ENCODE measurements around the gene LRP11.

The LRP11 gene

DNA sequence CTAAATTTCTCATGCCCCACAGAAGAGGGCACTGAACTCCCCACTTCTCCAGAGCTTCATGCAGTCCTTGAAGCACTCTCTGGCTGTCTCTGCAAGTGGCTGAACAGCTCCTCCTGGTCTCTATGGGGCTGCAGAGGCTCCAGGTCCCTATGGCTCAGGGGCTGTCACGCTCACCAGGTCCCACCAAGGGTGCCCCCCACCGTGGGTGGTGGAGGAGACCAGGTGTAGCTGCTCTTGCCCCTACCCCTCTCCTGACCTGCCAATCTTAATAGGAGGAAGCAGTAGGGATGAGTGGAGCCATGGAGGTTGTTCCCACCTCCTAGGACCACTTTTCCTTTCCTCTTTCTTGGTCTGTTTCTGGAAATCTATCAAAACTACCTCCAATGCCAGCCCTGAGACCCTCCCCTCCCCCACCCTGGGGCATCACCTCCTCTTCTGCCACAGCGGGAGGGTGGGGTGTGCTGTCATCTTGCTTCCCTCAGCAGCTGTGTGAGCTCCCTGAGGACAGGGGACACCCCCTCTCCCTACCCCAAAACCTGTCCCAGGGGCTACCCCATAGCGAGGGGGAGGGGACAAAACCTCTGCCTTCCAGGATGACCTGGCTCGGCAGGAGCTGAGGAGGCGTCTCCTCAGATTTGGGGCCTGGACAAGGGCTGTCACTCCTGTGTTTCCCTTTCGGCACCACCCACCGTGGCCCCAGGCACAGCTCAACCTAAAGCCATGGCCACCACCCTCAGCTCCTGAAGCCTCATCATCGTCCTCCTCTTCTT lies 45.7 kb upstream of the LRP11 start:
- TF ChIP-seq TEAD4 (IDR thresholded peaks at IDR 0.05), result no peak
- no peak for TF ChIP-seq ZBTB7A (IDR thresholded peaks at IDR 0.05; ENCODE audit: low read depth)
- no peak for TF ChIP-seq CEBPB (IDR thresholded peaks at IDR 0.05)
- no peak for TF ChIP-seq YY1 (IDR thresholded peaks at IDR 0.05; ENCODE audit: low read depth)
- TF ChIP-seq EGR1 (IDR thresholded peaks at IDR 0.05), result no peak
- no peak for TF ChIP-seq EP300 (IDR thresholded peaks at IDR 0.05; ENCODE audit: borderline replicate concordance)
- TF ChIP-seq, protein P1, sequence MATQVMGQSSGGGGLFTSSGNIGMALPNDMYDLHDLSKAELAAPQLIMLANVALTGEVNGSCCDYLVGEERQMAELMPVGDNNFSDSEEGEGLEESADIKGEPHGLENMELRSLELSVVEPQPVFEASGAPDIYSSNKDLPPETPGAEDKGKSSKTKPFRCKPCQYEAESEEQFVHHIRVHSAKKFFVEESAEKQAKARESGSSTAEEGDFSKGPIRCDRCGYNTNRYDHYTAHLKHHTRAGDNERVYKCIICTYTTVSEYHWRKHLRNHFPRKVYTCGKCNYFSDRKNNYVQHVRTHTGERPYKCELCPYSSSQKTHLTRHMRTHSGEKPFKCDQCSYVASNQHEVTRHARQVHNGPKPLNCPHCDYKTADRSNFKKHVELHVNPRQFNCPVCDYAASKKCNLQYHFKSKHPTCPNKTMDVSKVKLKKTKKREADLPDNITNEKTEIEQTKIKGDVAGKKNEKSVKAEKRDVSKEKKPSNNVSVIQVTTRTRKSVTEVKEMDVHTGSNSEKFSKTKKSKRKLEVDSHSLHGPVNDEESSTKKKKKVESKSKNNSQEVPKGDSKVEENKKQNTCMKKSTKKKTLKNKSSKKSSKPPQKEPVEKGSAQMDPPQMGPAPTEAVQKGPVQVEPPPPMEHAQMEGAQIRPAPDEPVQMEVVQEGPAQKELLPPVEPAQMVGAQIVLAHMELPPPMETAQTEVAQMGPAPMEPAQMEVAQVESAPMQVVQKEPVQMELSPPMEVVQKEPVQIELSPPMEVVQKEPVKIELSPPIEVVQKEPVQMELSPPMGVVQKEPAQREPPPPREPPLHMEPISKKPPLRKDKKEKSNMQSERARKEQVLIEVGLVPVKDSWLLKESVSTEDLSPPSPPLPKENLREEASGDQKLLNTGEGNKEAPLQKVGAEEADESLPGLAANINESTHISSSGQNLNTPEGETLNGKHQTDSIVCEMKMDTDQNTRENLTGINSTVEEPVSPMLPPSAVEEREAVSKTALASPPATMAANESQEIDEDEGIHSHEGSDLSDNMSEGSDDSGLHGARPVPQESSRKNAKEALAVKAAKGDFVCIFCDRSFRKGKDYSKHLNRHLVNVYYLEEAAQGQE (IDR thresholded peaks at IDR 0.05; ENCODE audit: low read depth), result no peak
- TF ChIP-seq NFIC (IDR thresholded peaks at IDR 0.05), result no peak
- TF ChIP-seq, protein P2, sequence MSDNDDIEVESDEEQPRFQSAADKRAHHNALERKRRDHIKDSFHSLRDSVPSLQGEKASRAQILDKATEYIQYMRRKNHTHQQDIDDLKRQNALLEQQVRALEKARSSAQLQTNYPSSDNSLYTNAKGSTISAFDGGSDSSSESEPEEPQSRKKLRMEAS (IDR thresholded peaks at IDR 0.05), result no peak
- TF ChIP-seq FOXM1 (IDR thresholded peaks at IDR 0.05; ENCODE audit: borderline replicate concordance, low read depth), result no peak
- no peak for TF ChIP-seq TCF12 (IDR thresholded peaks at IDR 0.05; ENCODE audit: low read depth)

DNA sequence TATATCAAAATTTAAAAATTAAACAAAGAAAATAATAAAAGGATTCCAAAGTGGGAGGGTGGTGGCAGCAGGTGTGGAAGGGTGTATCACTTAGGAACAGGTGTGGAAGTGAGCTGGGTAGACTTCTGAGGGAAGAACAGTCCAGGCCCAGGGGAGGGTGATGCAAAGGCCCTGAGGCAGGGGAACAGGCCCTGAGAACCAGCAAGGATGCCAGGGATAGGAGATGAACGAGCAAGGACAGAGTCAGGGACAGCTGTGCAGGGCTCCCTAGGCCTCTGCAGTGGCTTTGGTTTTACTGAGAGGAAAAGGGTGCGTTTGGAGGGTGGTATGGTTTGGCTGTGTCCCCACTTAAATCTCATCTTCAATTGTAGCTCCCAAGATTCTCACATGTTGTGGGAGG lies 43.2 kb upstream of the LRP11 start:
- no peak for TF ChIP-seq TCF12 (IDR thresholded peaks at IDR 0.05; ENCODE audit: low read depth)
- no peak for TF ChIP-seq EGR1 (IDR thresholded peaks at IDR 0.05)
- no peak for TF ChIP-seq CEBPB (IDR thresholded peaks at IDR 0.05)
- TF ChIP-seq EP300 (IDR thresholded peaks at IDR 0.05; ENCODE audit: borderline replicate concordance), result no peak
- TF ChIP-seq, protein P3, sequence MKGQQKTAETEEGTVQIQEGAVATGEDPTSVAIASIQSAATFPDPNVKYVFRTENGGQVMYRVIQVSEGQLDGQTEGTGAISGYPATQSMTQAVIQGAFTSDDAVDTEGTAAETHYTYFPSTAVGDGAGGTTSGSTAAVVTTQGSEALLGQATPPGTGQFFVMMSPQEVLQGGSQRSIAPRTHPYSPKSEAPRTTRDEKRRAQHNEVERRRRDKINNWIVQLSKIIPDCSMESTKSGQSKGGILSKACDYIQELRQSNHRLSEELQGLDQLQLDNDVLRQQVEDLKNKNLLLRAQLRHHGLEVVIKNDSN (IDR thresholded peaks at IDR 0.05), result no peak
- TF ChIP-seq CREB1 (IDR thresholded peaks at IDR 0.05; ENCODE audit: low read depth), result no peak
- no peak for TF ChIP-seq FOXM1 (IDR thresholded peaks at IDR 0.05; ENCODE audit: borderline replicate concordance, low read depth)
- TF ChIP-seq YY1 (IDR thresholded peaks at IDR 0.05; ENCODE audit: low read depth), result no peak
- TF ChIP-seq NFIC (IDR thresholded peaks at IDR 0.05), result no peak
- TF ChIP-seq RAD21 (IDR thresholded peaks at IDR 0.05; ENCODE audit: low read depth), result no peak
- no peak for TF ChIP-seq TEAD4 (IDR thresholded peaks at IDR 0.05)
- TF ChIP-seq ZBTB7A (IDR thresholded peaks at IDR 0.05; ENCODE audit: low read depth), result no peak
- no peak for TF ChIP-seq TAF1 (IDR thresholded peaks at IDR 0.05; ENCODE audit: low read depth)
- TF ChIP-seq, protein P2 (IDR thresholded peaks at IDR 0.05), result no peak
- TF ChIP-seq, protein P1 (IDR thresholded peaks at IDR 0.05; ENCODE audit: low read depth), result no peak

DNA sequence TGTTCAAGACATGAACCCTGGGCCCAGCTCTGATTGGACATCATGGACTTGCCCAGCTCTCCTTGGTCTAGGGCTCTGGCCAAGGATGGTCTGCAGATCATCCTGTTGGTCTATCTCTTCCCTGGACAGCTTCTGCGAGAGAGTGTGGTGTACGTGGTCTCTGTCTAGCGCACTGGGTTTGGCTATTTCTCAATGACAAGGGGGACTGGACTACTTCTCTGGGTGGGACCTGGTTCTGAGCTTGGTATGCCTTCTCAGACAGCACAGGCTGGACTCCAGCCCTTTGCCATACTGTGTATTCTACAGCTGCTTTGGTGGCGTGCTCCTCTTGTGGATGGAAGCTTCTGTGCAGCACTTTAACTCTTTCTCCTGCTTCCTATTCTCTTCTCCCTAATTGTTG lies 42.2 kb upstream of the LRP11 start:
- no peak for TF ChIP-seq FOXM1 (IDR thresholded peaks at IDR 0.05; ENCODE audit: borderline replicate concordance, low read depth)
- no peak for TF ChIP-seq RAD21 (IDR thresholded peaks at IDR 0.05; ENCODE audit: low read depth)
- no peak for TF ChIP-seq EP300 (IDR thresholded peaks at IDR 0.05; ENCODE audit: borderline replicate concordance)
- TF ChIP-seq TEAD4 (IDR thresholded peaks at IDR 0.05), result no peak

DNA sequence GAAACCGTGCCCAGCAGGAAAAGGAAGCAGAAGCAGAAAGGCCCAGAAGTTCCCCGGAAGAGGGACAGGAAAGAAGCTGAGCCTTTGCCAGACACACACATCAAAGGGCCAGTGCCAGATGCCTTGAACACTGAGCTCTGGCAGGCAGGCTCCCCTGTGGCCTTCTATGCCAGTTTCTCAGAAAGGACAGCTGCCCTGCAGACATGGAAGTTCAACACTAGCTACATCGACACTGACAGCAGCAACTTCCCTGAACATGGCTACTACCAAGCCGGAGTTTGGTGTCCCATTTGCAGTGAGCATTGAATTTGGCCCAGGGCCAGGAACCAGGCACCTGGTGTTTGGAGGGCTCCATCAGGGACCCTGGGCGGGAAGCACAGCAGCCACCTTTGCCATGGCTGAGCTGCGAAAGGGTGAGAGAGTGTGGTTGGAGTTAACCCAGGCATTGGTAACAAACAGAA lies 41.8 kb upstream of the LRP11 start:
- TF ChIP-seq CREB1 (IDR thresholded peaks at IDR 0.05; ENCODE audit: low read depth) (no peak), YY1 (IDR thresholded peaks at IDR 0.05; ENCODE audit: low read depth) (no peak), TEAD4 (IDR thresholded peaks at IDR 0.05) (no peak), ZBTB7A (IDR thresholded peaks at IDR 0.05; ENCODE audit: low read depth) (no peak), TCF12 (IDR thresholded peaks at IDR 0.05; ENCODE audit: low read depth) (no peak)
- TF ChIP-seq, protein P1 (IDR thresholded peaks at IDR 0.05; ENCODE audit: low read depth), result no peak

DNA sequence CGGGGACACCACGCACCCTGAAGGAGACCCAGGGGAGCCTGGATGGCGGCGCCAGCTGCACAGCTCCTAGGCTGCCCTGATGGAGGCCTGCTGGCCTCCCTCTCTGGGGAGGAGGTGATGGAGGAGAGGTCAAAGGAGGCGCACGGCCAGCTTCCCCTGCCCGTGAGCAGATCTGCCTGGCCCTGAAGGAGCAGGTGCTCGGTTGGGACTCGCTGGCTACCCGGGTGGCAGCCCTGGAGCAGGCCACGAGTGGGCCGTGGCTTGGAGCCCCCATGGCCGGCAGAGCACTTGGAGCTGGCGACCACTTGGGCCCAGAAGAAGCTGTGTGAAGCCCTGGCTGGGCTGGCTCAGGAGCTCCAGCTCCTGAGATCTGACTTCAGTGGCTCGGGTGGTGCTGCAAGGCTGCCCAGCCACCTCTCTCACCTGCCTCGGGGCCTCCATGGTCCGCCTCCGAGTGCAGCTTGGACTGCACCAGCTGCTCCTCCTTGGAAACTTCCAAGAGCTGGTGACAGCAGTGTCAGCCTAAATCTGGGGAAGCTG lies 41.3 kb upstream of the LRP11 start:
- TF ChIP-seq TCF12 (IDR thresholded peaks at IDR 0.05; ENCODE audit: low read depth) (no peak), TEAD4 (IDR thresholded peaks at IDR 0.05) (no peak), YY1 (IDR thresholded peaks at IDR 0.05; ENCODE audit: low read depth) (no peak)
- TF ChIP-seq, protein P1 (IDR thresholded peaks at IDR 0.05; ENCODE audit: low read depth), result no peak
- TF ChIP-seq, protein P2 (IDR thresholded peaks at IDR 0.05), result no peak

Data from Ishikawa (cell line).